CD4-positive, alpha-beta T cell treated with Interferon alpha-2 for 1 hour (primary cell): ENCODE results near the gene LRP1-AS.

Experiments used
- DNase-seq, 2 donors: peaks; one replicate each; pipeline ENCODE4 v3.0.0-alpha.2; 2020 to 2022

Gene LRP1-AS

GRCh38 chr12:57158665-57159064, 11.2 kb upstream of the LRP1-AS start:
- DNase-seq, result no peak

GRCh38 chr12:57158186-57158585, 10.8 kb upstream of the LRP1-AS start:
- no peak for DNase-seq

- DNase-seq, result peak in 1 of 2 donors; percentile 15
Observed at GRCh38 chr12:57157588-57158173, 10.3 kb upstream of the LRP1-AS start.

- peak in 1 of 2 donors; percentile 20 for DNase-seq
Observed at GRCh38 chr12:57156701-57157403, 9.4 kb upstream of the LRP1-AS start.

GRCh38 chr12:57154804-57155434, 7.5 kb upstream of the LRP1-AS start:
- DNase-seq, result no peak

GRCh38 chr12:57154076-57154475, 6.7 kb upstream of the LRP1-AS start:
- no peak for DNase-seq

GRCh38 chr12:57153415-57153997, 6.1 kb upstream of the LRP1-AS start:
- no peak for DNase-seq

- DNase-seq, result no peak
Observed at GRCh38 chr12:57152639-57153038, 5.2 kb upstream of the LRP1-AS start.

- DNase-seq, result no peak
Observed at GRCh38 chr12:57151741-57152630, 4.6 kb upstream of the LRP1-AS start.

GRCh38 chr12:57150400-57151000, 3.1 kb upstream of the LRP1-AS start:
- DNase-seq, result no peak

GRCh38 chr12:57149245-57149900, 2.0 kb upstream of the LRP1-AS start:
- no peak for DNase-seq

GRCh38 chr12:57148469-57149244, 1.2 kb upstream of the LRP1-AS start:
- DNase-seq, result no peak

GRCh38 chr12:57146092-57146491, 1.3 kb downstream of the LRP1-AS start:
- no peak for DNase-seq

GRCh38 chr12:57145460-57146059, 1.9 kb downstream of the LRP1-AS start:
- no peak for DNase-seq

- no peak for DNase-seq
Observed at GRCh38 chr12:57143454-57143853, 4.0 kb downstream of the LRP1-AS start.

GRCh38 chr12:57142727-57143126, 4.7 kb downstream of the LRP1-AS start:
- DNase-seq, result no peak

- DNase-seq, result no peak
Observed at GRCh38 chr12:57142121-57142520, 5.3 kb downstream of the LRP1-AS start.

- DNase-seq, result no peak
Observed at GRCh38 chr12:57141249-57141648, 6.2 kb downstream of the LRP1-AS start.

GRCh38 chr12:57139796-57140649, 7.4 kb downstream of the LRP1-AS start:
- DNase-seq, result no peak
